HepG2 (cell line): ENCODE data around the gene PLEKHH3. TPM values are rescaled to one million over a fixed set of nuclear protein-coding genes. Genes with fewer than 3 reads are reported as not detected.

Experiments
- CREB3 ChIP-seq: sonication (generic); formaldehyde crosslinking; IDR thresholded peaks from 2 replicates; pipeline ENCODE4 v1.5.0; 2020; ENCODE audit warnings: missing genetic modification reagents
- HCFC1 ChIP-seq: fragments of 150-350 bp; IDR thresholded peaks from 2 replicates; pipeline ENCODE4 v1.6.1; 2014; ENCODE audit warnings: low read depth, low read length
- HMG20A ChIP-seq: IDR thresholded peaks from 2 replicates; pipeline ENCODE4 v1.6.1; 2016; ENCODE audit warnings: borderline replicate concordance
- KLF13 ChIP-seq: sonication (generic); formaldehyde crosslinking; IDR thresholded peaks from 2 replicates; pipeline ENCODE4 v1.4.0; 2020; ENCODE audit warnings: mild to moderate bottlenecking, missing genetic modification reagents
- MAZ ChIP-seq, 2 experiments: sonication (generic) in 1 of 2; formaldehyde crosslinking in 1 of 2; IDR thresholded peaks; 2 replicates each; pipeline versions ENCODE4 v1.5.0 to v1.6.1; 2012 to 2020; ENCODE audit warnings: low read depth in 2 of 2, mild to moderate bottlenecking in 2 of 2, borderline replicate concordance in 1 of 2, improper control_type of control experiment in 1 of 2, low read length in 1 of 2, missing genetic modification reagents in 1 of 2, moderate library complexity in 1 of 2
- PAF1 ChIP-seq: IDR thresholded peaks from 2 replicates; pipeline ENCODE4 v1.6.1; 2016; ENCODE audit warnings: missing genetic modification reagents, missing compliant biosample characterization
- POLR2A ChIP-seq, 2 experiments: IDR thresholded peaks; 2 replicates each; pipeline ENCODE4 v1.6.1; 2011; ENCODE audit warnings: low read depth in 2 of 2, low read length in 2 of 2, mild to moderate bottlenecking in 1 of 2, moderate library complexity in 1 of 2; ENCODE audit not compliant: insufficient read depth in 1 of 2
- SAP130 ChIP-seq: IDR thresholded peaks from 2 replicates; pipeline ENCODE4 v1.6.1; 2016; ENCODE audit warnings: low read depth
- SP1 ChIP-seq, 2 experiments: fragments of 450-650 bp in 1 of 2; sonication (generic) in 1 of 2; formaldehyde crosslinking in 1 of 2; IDR thresholded peaks; 2 replicates each; pipeline versions ENCODE4 v1.4.0 to v1.6.1; 2016 to 2020; ENCODE audit warnings: missing genetic modification reagents in 1 of 2
- SRSF1 ChIP-seq: fragments of 200-400 bp; formaldehyde crosslinking; optimal IDR thresholded peaks from 2 replicates; pipeline ENCODE3; 2017; ENCODE audit warnings: mild to moderate bottlenecking, low read depth, low read length, moderate library complexity
- SYNCRIP ChIP-seq: fragments of 200-400 bp; formaldehyde crosslinking; IDR thresholded peaks from 2 replicates; pipeline ENCODE4 v1.6.1; 2018; ENCODE audit warnings: mild to moderate bottlenecking, low read depth, low read length; ENCODE audit not compliant: insufficient read depth
- TRIM22 ChIP-seq: fragments of 450-650 bp; IDR thresholded peaks from 2 replicates; pipeline ENCODE4 v1.6.1; 2017
- TSC22D2 ChIP-seq: sonication (generic); formaldehyde crosslinking; IDR thresholded peaks from 2 replicates; pipeline ENCODE4 v1.5.1; 2020; ENCODE audit warnings: missing genetic modification reagents, mild to moderate bottlenecking, borderline replicate concordance
- ZBTB20 ChIP-seq: sonication (generic); formaldehyde crosslinking; IDR thresholded peaks from 2 replicates; pipeline ENCODE4 v1.8.1; 2023; ENCODE audit warnings: missing genetic modification reagents, low read depth, mild to moderate bottlenecking, borderline replicate concordance
- ZBTB8A ChIP-seq: sonication (generic); formaldehyde crosslinking; IDR thresholded peaks from 2 replicates; pipeline ENCODE4 v1.4.0; 2020; ENCODE audit warnings: mild to moderate bottlenecking, low read depth, missing genetic modification reagents, borderline replicate concordance
- ZNF264 ChIP-seq: sonication (generic); formaldehyde crosslinking; IDR thresholded peaks from 2 replicates; pipeline ENCODE4 v1.4.0; 2020; ENCODE audit warnings: missing genetic modification reagents
- ZNF296 ChIP-seq: sonication (generic); formaldehyde crosslinking; conservative IDR thresholded peaks from 2 replicates; pipeline ENCODE4 v1.5.0; 2020; ENCODE audit warnings: mild to moderate bottlenecking, missing genetic modification reagents
- ZNF552 ChIP-seq: sonication (generic); formaldehyde crosslinking; IDR thresholded peaks from 2 replicates; pipeline ENCODE4 v1.9.0; 2022; ENCODE audit warnings: missing genetic modification reagents, mild to moderate bottlenecking, borderline replicate concordance
- ZNF556 ChIP-seq: sonication (generic); formaldehyde crosslinking; IDR thresholded peaks from 2 replicates; pipeline ENCODE4 v1.4.0; 2020; ENCODE audit warnings: mild to moderate bottlenecking, missing genetic modification reagents, borderline replicate concordance
- ZNF652 ChIP-seq: IDR thresholded peaks from 2 replicates; pipeline ENCODE4 v1.6.1; 2016; ENCODE audit warnings: low read depth, borderline replicate concordance
- ZNF691 ChIP-seq: sonication (generic); formaldehyde crosslinking; IDR thresholded peaks from 2 replicates; pipeline ENCODE4 v1.4.0; 2020; ENCODE audit warnings: missing genetic modification reagents, low read depth, mild to moderate bottlenecking, borderline replicate concordance
- ZNF720 ChIP-seq: sonication (generic); formaldehyde crosslinking; IDR thresholded peaks from 2 replicates; pipeline ENCODE4 v1.4.0; 2020; ENCODE audit warnings: missing genetic modification reagents
- ZNF75D ChIP-seq: sonication (generic); formaldehyde crosslinking; IDR thresholded peaks from 2 replicates; pipeline ENCODE4 v1.8.1; 2023; ENCODE audit warnings: missing genetic modification reagents, mild to moderate bottlenecking, borderline replicate concordance
- ZXDC ChIP-seq: sonication (generic); formaldehyde crosslinking; IDR thresholded peaks from 2 replicates; pipeline ENCODE4 v1.5.0; 2020; ENCODE audit warnings: mild to moderate bottlenecking, missing genetic modification reagents
- polyA plus RNA-seq, 8 experiments: library from polyadenylated mRNA; depleted of rRNA in 3 of 8; stranded (reverse) in 7 of 8; unstranded in 1 of 8; fragments of >200 nt; fragmentation: Illumina TruSeq in 4 of 8; extraction: Trizol in 4 of 8; gene quantifications; 2 replicates each; pipeline versions ENCODE4 v1.2.1 to v1.2.3, GENCODE V29; 2011 to 2016; ENCODE audit warnings: low read depth in 4 of 8, missing spikeins in 1 of 8, mixed read lengths in 1 of 8; ENCODE audit not compliant: insufficient read depth in 1 of 8
- total RNA-seq, 5 experiments: library from RNA; depleted of rRNA; stranded (reverse); fragments of >200 nt; fragmentation: Illumina TruSeq; extraction: Trizol; gene quantifications; 2 replicates each; pipeline ENCODE4 v1.2.3, GENCODE V29; 2016; ENCODE audit warnings: low read depth in 1 of 5

The PLEKHH3 gene
- total and polyA plus RNA-seq, 2 of the 13 experiments (the other 11 are each of a cell fraction or from before 2014, with no cell fraction given): 6.0 to 19.9 TPM

- TF ChIP-seq TRIM22 (no peak), ZBTB8A (CRISPR knock-in tag) (no peak), KLF13 (CRISPR knock-in tag) (no peak), TSC22D2 (CRISPR knock-in tag) (no peak), CREB3 (CRISPR knock-in tag) (no peak), ZNF691 (CRISPR knock-in tag) (no peak), SP1 (IDR thresholded peaks at IDR 0.05) (no peak), SP1 (CRISPR knock-in tag; IDR thresholded peaks at IDR 0.05) (no peak), ZXDC (CRISPR knock-in tag) (no peak), PAF1 (CRISPR knock-in tag) (peak; percentile 38; the same call in 1 of the 2 replicates), POLR2A (IDR thresholded peaks at IDR 0.05; ENCODE audit: insufficient read depth in 1 of 2, low read depth in 2 of 2, low read length in 2 of 2) (peak in 1 of 2 experiments; percentile 40; a peak in 1 of 4 replicates), HMG20A (no peak), ZBTB20 (CRISPR knock-in tag) (no peak), ZNF296 (no peak), ZNF720 (no peak), SRSF1 (no peak), ZNF75D (CRISPR knock-in tag) (no peak), SAP130 (CRISPR knock-in tag) (no peak), HCFC1 (no peak), ZNF652 (CRISPR knock-in tag) (peak; percentile 85), ZNF552 (CRISPR knock-in tag) (no peak), SYNCRIP (no peak), ZNF556 (CRISPR knock-in tag) (no peak), ZNF264 (CRISPR knock-in tag) (no peak), MAZ (IDR thresholded peaks at IDR 0.05; ENCODE audit: borderline replicate concordance, low read depth, low read length) (no peak), MAZ (CRISPR knock-in tag; IDR thresholded peaks at IDR 0.05; ENCODE audit: low read depth) (no peak)
These were observed 9.5 kb downstream of the PLEKHH3 start (continued) for GRCh38 chr17:42667088-42667951.
